Adipocyte (in vitro differentiated cells): ENCODE data around the gene NEURL1.
A peak's percentile ranks its signal among the peaks of the same experiment; 100 is the strongest.
"Not testable (repeated sequence)": the region's sequence is repeated elsewhere in the genome, so short reads cannot be mapped to it uniquely, and the experiment has no call there.

Source experiments
- DNase-seq: peaks from one replicate; pipeline ENCODE4 v3.0.0-alpha.2; 2015; ENCODE audit warnings: low read depth
- H3K27me3 ChIP-seq: replicated peaks from 2 replicates; pipeline ENCODE4 v1.7.0; 2013; ENCODE audit warnings: mild to moderate bottlenecking, low read length, moderate library complexity; ENCODE audit not compliant: control insufficient read depth, insufficient read depth
- H3K36me3 ChIP-seq: 2 replicates; pipeline ENCODE4 v1.7.0; 2013; ENCODE audit warnings: low read length, mild to moderate bottlenecking, moderate library complexity; ENCODE audit not compliant: control insufficient read depth, insufficient read depth, severe bottlenecking
- H3K4me1 ChIP-seq: 2 replicates; pipeline ENCODE4 v1.7.0; 2013; ENCODE audit warnings: mild to moderate bottlenecking, low read length, moderate library complexity; ENCODE audit not compliant: control insufficient read depth, insufficient read depth
- H3K4me3 ChIP-seq: 2 replicates; pipeline ENCODE4 v1.7.0; 2013; ENCODE audit warnings: mild to moderate bottlenecking, low read length, moderate library complexity
- H3K9ac ChIP-seq: 2 replicates; pipeline ENCODE4 v1.7.0; 2013; ENCODE audit warnings: mild to moderate bottlenecking, low read length, moderate library complexity
- H3K9me3 ChIP-seq: 2 replicates; pipeline ENCODE4 v1.7.0; 2013; ENCODE audit warnings: mild to moderate bottlenecking, low read length, moderate library complexity; ENCODE audit not compliant: control insufficient read depth

The NEURL1 gene

GRCh38 chr10:103481974-103482531 is 11.5 kb upstream of the NEURL1 start:
- DNase-seq = peak; percentile 85
- no peaks in the 10 kb centered on the region for H3K27me3 ChIP-seq
- H3K4me3 ChIP-seq = no peak overlapping the region
- no peaks in the 10 kb centered on the region for H3K9me3 ChIP-seq
- H3K36me3 ChIP-seq = no peaks in the 10 kb centered on the region
- H3K4me1 ChIP-seq = peaks cover 28% of the 10 kb centered on the region
- H3K9ac ChIP-seq = no peak overlapping the region

DNA sequence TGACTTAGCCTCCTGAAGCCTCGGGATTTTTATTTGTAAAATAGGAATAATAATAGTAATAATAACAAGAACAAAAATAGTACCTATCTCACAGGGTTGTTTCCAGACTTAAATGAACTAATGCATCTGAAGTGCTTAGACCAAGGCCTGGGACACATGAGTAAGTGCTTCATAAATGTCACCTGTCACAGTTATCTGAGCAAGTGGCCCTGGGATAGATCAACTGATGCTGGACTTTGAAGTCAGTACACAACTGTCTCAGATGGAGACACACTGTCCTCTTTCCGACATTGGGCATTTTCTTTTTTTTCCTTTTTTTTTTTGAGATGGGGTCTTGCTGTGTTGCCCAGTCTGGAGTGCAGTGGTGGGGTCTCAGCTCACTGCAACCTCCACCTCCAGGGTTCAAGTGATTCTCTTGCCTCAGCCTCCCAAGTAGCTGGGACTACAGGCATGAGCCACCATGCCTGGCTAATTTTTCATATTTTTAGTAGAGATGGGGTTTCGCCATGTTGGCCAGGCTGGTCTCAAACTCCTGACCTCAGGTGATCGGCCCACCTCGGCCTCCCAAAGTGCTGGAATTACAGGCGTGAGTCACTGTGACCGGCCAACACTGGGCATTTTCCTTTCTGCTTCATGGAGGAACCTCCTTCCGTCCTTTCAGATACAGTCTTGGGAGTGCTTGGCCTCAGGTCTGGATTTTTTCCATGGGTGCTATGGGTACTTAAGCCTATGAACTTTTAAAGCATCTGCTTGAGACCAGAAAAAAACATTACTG is 6.7 kb upstream of the NEURL1 start:
- H3K9me3 ChIP-seq, H3K36me3 ChIP-seq, DNase-seq, H3K4me3 ChIP-seq, H3K4me1 ChIP-seq, H3K27me3 ChIP-seq, H3K9ac ChIP-seq: not testable (repeated sequence)

- no peak for DNase-seq
- no peak overlapping the region for H3K9ac ChIP-seq
- no peaks in the 10 kb centered on the region for H3K27me3 ChIP-seq
- H3K36me3 ChIP-seq = no peaks in the 10 kb centered on the region
- H3K9me3 ChIP-seq = no peaks in the 10 kb centered on the region
- H3K4me1 ChIP-seq = peaks cover 8% of the 10 kb centered on the region
- H3K4me3 ChIP-seq = no peak overlapping the region
Measured at GRCh38 chr10:103487410-103487708, 6.1 kb upstream of the NEURL1 start.

DNA sequence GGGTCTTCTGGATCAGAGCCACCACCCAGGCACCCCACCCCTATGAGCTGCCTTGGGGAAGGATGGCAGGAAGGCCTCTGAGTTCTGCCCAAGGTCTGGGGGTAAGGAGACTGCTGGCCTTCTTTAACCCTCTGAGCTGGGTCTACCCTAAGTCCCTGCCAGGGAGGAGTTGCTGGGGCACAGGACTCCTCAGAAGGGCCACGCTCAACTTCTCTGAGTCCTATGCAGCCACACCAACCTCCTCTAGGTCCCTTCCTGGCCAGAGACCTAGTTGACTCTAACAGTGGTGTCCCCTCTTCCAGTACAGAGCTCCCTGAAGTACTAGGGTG is 2.6 kb upstream of the NEURL1 start:
- Histone ChIP-seq H3K9me3 (no peaks in the 10 kb centered on the region), H3K27me3 (peaks cover 17% of the 10 kb centered on the region), H3K9ac (no peak overlapping the region), H3K4me3 (no peak overlapping the region), H3K36me3 (no peaks in the 10 kb centered on the region), H3K4me1 (peaks cover 12% of the 10 kb centered on the region)
- no peak for DNase-seq

GRCh38 chr10:103491729-103492364 is 1.7 kb upstream of the NEURL1 start:
- H3K4me3 ChIP-seq = no peak overlapping the region
- no peak overlapping the region for H3K9ac ChIP-seq
- H3K4me1 ChIP-seq = peaks cover 11% of the 10 kb centered on the region
- peak; percentile 73 for DNase-seq
- H3K9me3 ChIP-seq = no peaks in the 10 kb centered on the region
- H3K27me3 ChIP-seq = peaks cover 26% of the 10 kb centered on the region
- H3K36me3 ChIP-seq = no peaks in the 10 kb centered on the region

- H3K9me3 ChIP-seq = no peaks in the 10 kb centered on the region
- no peaks in the 10 kb centered on the region for H3K36me3 ChIP-seq
- no peak for DNase-seq
- peaks cover 11% of the 10 kb centered on the region for H3K4me1 ChIP-seq
- no peak overlapping the region for H3K4me3 ChIP-seq
- H3K27me3 ChIP-seq = peaks cover 35% of the 10 kb centered on the region
- no peak overlapping the region for H3K9ac ChIP-seq
Measured at GRCh38 chr10:103492655-103493261, 747 bp upstream of the NEURL1 start.

DNA sequence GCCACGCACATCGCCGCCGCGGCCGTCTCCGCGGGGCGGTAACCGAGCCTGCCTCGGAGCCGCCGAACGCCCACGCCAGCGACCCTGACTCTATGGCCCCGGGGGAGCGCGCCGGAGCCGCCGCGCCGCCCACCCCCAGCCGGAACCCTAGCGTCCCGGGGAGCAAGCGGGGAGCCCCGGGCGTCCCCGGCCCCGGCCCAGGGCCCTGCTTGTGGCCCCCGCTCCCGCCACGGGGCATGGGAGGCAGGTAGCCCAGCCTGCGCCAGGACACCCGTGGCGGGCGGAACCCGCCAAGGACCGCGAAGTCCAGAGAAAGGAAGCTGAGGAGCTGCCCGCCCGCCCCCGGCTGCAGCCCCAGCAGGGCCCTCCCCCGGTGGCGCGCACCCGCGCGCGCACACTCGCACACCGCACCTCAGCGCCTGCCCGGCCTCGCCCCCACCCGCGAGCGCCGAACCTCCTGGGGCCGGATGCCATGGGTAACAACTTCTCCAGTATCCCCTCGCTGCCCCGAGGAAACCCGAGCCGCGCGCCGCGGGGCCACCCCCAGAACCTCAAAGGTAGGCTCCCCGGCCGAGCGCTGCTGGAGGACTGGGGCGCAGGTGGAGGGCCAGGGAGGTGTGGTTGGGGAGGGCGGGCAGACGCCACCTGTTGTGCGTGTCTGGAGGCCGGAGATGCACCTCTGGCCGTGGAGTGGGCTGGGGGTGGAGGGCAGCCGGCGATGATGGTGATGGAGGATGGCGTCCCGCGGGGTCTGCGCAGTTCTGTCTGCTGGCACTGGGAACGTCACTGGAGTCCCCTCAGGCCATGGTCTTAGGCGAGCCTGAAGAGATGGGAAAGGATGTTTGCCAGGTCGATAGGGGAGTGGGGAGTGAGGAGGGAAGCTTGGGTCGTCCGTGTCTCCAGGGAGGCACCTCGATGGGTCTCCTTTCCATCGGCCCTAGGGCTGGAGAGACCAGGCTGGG is 692 bp downstream of the NEURL1 start:
- H3K9me3 ChIP-seq = no peaks in the 10 kb centered on the region
- peaks cover 44% of the 10 kb centered on the region for H3K27me3 ChIP-seq
- H3K4me1 ChIP-seq = peaks cover 11% of the 10 kb centered on the region
- DNase-seq = peak; percentile 36
- peak overlapping the region; percentile 68 for H3K4me3 ChIP-seq
- H3K36me3 ChIP-seq = no peaks in the 10 kb centered on the region
- no peak overlapping the region for H3K9ac ChIP-seq

DNA sequence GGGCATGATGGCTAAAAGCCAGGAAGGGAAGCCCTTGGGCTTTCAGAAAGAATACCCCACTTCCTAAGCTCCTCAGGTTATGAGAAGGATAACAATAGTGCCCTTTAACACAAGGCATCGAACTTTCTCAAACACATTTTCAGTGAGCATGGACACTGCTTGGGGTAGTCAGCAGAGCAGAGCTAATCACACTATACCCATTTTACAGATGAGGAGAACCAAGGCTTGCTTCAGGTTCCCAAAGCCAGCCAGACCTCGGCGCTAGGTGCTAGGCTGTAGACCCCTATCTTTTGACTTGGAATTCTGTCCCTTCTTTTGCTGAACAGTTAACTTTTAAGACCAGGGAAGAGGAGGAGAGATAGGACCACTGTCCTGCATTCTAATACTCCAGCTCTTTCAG is 1.8 kb downstream of the NEURL1 start:
- peaks cover 11% of the 10 kb centered on the region for H3K4me1 ChIP-seq
- DNase-seq = no peak
- H3K9ac ChIP-seq = no peak overlapping the region
- H3K9me3 ChIP-seq = no peaks in the 10 kb centered on the region
- peaks cover 56% of the 10 kb centered on the region for H3K27me3 ChIP-seq
- H3K4me3 ChIP-seq = no peak overlapping the region
- H3K36me3 ChIP-seq = no peaks in the 10 kb centered on the region

- no peaks in the 10 kb centered on the region for H3K36me3 ChIP-seq
- no peak overlapping the region for H3K4me3 ChIP-seq
- peaks cover 6% of the 10 kb centered on the region for H3K4me1 ChIP-seq
- no peak for DNase-seq
- no peaks in the 10 kb centered on the region for H3K9me3 ChIP-seq
- no peak overlapping the region for H3K9ac ChIP-seq
- peaks cover 65% of the 10 kb centered on the region for H3K27me3 ChIP-seq
Measured at GRCh38 chr10:103497161-103497915, 3.8 kb downstream of the NEURL1 start.

DNA sequence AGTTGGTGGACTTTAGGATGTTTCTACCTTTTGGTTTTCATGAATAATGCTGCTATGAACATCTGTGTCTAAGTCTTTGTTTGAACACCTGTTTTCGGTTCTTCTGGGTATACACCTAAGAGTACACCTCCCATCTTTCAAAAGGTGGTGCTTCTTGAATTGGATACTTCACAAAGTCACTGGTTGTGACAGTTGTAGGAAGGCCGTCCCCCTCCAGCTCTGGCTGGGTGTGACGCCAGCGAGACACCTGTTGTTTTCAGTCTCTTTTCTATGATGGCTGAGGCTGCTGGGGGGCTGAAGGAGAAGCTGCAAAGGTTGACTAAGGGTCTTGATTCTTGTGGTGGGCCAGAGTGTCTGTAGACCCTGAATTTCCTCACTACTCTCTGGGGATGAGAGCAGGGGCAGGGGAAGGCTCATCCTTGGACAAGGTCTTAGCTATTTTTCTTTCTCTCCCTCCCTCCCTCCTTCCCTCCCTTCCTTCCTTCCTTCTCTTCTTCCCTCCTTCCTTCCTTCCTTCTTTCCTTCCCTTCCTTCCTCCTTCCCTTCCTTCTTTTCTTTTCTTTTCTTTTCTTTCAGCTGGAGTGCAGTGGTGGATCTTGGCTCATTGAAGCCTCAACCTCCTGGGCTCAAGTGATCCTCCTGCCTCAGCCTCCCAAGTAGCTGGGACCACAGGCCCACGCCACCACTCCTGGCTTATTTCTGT is 5.6 kb downstream of the NEURL1 start:
- H3K4me1 ChIP-seq = no peaks in the 10 kb centered on the region
- peaks cover 77% of the 10 kb centered on the region for H3K27me3 ChIP-seq
- DNase-seq = no peak
- H3K9ac ChIP-seq = no peak overlapping the region
- no peak overlapping the region for H3K4me3 ChIP-seq
- no peaks in the 10 kb centered on the region for H3K36me3 ChIP-seq
- no peaks in the 10 kb centered on the region for H3K9me3 ChIP-seq
